ENCODE results near the gene SPRY1.

SPRY1 gene

DNA sequence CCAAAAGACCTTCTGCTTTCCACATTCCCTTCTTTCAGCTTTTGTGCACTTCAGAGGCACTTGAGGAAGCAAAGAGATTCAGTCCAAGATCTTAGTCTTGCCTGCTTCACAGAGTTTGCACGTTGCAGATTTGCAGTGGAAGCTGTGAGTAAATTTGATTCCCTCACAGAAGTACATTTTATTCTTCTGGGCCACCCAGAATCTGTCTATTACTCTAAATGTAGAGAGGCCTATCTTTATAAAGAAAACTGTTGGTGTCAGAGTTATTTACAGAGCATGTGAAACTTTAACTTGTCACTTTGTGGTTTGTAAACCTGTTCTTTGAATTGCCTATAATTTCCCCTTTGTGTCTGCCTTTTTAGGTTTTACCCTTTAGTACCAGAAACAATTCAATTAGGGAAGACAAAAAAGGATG is 15.5 kb downstream of the SPRY1 start:
- DNase-seq, result no peak

GRCh38 chr4:123412700-123413512 is 16.3 kb downstream of the SPRY1 start:
- no peak for DNase-seq

GRCh38 chr4:123415576-123415975 is 19.0 kb downstream of the SPRY1 start:
- no peak for DNase-seq

- DNase-seq, result peak; percentile 51
Observed at GRCh38 chr4:123415977-123416376, 19.4 kb downstream of the SPRY1 start.

DNA sequence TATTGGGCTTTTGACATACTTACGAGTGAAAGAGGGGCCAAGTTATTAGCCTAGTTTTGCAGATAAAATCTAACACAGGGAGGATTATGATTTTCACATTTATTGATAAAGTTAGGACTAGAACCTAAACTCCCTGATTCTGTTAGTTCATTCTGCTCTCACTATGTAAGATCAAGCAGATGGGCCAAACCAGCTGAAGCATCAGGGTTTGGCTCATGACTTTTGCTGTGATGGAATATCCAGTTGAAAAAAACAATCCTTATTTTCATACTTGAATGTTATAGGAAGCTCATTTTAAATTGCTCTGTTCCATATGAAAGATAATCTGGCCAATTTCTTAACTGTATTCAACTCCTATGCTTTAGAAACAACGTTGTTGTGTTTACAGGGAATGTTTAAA is 21.2 kb downstream of the SPRY1 start:
- no peak for DNase-seq

DNA sequence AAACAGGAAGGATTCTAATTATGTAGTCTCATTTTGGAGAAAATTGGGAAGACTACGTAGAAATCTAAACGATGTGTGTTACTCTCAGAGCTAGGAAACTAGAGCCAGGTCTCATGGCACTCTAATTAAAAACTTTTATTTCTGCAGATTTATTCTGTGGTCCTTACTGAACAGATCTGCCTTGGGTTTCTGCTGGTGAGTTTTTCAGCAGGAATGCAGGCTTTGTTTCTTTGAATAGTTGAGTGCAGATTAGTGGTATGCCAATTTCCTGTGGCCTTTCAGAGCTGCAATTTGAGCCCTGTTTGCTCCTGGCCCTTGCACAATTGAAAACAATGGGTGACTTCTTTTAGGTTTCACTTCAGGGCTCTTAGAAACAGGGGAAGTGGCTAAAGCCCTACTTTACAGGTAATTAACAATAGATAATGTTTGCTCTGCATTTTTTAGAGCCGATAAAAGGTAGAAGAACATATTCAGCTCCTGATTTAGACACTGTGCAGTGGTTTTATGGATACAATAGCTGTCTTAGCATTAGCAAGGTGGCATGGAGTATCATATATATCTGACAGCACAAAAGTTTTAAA is 21.8 kb downstream of the SPRY1 start:
- no peak for DNase-seq

GRCh38 chr4:123419885-123420755 is 23.5 kb downstream of the SPRY1 start:
- DNase-seq, result no peak

- DNase-seq, result no peak
Observed at GRCh38 chr4:123421227-123421936, 24.8 kb downstream of the SPRY1 start.

DNA sequence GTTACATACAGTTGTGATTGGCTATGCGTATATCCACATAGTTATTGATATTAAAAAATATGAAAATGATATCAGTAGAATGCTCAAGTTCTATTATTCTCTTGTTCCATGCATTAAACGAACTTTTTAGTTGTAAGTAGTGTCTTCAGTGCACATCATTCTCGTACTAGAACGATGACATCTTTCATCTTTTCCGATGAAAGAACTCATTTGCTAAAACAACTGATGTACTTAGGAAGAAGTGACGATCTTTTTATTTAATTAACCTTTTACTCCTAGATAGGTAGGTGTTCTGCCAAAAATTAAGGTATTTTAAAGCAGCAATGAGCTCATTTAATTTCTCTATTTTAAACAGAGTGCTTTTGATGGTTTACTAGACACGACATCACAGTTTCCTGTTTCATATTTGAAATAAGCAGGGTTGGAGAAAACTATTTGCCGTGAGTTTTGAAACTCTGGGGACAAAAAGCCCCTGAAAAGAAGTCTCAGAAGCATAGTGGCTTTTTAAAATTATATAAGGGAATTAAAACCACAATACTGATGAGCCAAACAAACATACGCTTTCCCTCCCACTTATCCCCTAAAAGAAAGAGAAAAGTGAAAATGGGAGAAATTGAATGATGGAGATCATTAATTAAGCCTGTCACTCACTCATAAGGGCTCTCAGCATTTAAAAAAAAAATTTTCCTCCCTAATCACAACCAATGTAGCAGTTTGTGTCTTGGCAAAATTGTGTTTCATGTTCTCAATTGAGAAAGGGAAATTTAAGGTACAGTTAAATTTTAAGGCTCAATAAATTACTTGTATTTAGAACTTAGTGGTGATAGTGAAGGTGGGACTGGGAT is 25.6 kb downstream of the SPRY1 start:
- no peak for DNase-seq

DNA sequence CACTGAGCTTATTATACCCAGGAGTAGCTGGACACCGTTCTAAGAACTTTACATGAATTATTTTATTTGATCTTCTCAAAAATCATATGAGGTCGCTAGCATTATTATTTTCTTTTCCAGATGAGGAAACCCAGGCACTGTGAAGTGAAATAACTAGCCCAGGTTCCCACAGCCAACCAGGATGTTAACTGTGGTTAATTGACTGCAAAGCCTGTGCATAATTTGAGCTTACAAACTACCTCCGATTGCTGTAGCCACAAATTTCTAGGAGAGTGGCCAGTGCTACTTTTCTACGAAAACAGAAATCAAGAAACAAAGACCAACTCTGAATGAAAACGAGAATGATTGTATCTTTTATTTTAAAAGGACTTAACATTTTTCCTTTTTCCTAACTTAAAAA is 27.2 kb downstream of the SPRY1 start:
- DNase-seq, result no peak

- DNase-seq, result no peak
Observed at GRCh38 chr4:123427951-123428350, 31.4 kb downstream of the SPRY1 start.

DNA sequence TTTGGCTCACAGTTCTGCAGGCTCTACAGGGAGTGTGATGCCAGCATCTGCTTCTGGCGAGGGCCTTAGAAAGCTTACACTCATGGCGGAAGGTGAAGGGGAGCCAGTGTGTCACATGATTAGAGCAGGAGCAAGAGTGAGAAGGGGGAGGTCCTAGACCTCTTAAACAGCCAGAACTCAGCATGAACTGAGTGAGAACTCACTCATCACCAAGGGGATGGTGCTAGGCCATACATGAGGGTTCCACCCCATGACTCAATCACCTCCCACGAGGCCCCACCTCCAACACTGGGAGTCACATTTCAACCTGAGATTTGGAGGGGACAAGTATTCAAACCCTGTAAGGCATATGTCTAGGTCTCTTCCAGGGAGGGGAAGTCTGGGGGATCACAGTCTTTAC is 33.4 kb downstream of the SPRY1 start:
- peak; percentile 29 for DNase-seq

GRCh38 chr4:123430501-123430900 is 33.9 kb downstream of the SPRY1 start:
- DNase-seq, result no peak

GRCh38 chr4:123433573-123433972 is 37.0 kb downstream of the SPRY1 start:
- no peak for DNase-seq

- DNase-seq, result no peak
Observed at GRCh38 chr4:123433976-123434375, 37.4 kb downstream of the SPRY1 start.

- no peak for DNase-seq
Observed at GRCh38 chr4:123435246-123436113, 38.9 kb downstream of the SPRY1 start.

DNA sequence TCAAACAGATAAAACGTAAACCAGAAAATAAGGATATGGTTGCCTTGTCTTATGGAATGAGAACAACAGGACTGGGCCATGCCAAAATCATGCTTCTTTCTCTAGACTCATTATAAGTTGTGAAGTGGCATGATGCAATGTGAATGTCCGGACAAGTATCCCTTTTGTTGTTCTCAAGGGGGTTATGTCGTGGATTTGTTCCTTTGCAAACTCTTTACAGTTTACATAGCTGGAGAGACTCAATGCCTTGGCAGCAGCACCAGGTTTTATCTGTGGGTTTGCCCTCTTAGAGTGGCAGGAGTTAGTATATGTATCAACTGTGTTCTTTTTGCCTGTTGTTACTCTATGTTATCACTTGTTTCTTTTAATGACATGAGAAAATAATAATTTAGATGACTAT is 41.4 kb downstream of the SPRY1 start:
- DNase-seq, result no peak

GRCh38 chr4:123443401-123444289 is 47.0 kb downstream of the SPRY1 start:
- peak; percentile 20 for DNase-seq

GRCh38 chr4:123444290-123444731 is 47.7 kb downstream of the SPRY1 start:
- no peak for DNase-seq

All from activated naive CD4-positive, alpha-beta T cell treated with Interleukin-2 at 50 U/mL for 16 hours (primary cell).